Measurements from ENCODE around the gene SH3BGRL2. TPM values are rescaled to one million over a fixed set of nuclear protein-coding genes. Genes with fewer than 3 reads are reported as not detected.
"Not testable (repeated sequence)": the region's sequence is repeated elsewhere in the genome, so short reads cannot be mapped to it uniquely, and the experiment has no call there.

Gene SH3BGRL2
- polyA plus RNA-seq, 3 donors, result 28.1 to 33.5 (median 30.5) TPM

DNA sequence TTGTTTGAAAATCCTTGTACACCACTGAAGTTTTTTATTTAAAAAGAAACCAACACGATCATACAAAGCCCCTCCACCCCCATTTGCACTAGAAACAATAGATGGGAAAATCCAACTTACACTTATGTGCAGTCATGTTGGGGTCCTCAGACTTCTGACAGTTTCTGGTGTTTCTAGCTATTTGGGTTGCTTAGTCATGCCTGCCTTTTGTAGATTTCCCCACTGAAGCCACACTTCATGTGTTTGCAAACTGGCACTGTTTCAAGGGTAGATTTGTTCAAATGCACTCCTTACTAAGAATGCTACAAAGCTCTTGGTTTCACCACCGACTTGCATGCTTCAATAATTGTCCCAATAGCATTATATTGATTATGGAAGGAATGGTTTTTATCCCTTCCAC lies 1.5 kb downstream of the SH3BGRL2 start:
- no peak for DNase-seq (ENCODE audit: extremely low read depth in 1 of 11, low read depth in 9 of 11, low spot score in 4 of 11)

DNA sequence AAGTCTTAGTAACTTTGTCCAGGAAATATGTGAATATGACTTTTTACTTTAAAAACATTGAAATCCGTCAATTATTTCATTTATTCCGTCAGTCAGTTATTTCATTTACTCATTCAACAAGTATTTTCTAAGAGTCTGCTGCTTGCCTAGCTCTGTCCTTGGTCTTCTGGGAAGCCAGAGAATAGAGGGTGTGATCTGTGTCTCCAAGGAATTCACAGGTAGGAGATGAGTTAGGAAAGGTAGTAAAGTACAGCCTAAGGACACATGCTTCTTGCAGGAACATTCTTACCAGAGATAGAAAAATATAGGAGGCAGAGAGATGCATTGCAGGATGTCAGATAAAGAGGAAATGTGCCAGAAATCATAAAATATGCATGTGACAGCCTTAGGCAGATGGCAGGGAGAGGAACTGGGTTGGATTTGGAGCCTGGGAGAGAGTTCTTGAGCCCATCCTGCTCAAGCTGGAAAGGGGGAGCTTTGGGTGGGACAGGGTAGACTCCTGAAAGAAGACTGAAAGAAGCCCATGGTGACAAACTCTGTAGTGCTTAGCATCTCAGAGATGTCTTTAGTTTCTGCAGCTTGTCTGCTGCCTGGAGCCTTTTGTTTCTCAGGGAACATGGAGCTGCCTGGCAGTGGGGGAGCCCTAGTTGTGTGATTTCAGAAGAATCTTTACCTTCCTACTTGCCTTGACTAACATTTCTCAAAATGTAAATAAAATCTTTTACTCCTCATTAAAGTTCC lies 3.5 kb downstream of the SH3BGRL2 start:
- DNase-seq (ENCODE audit: extremely low read depth in 1 of 11, low read depth in 9 of 11, low spot score in 4 of 11), result no peak

DNA sequence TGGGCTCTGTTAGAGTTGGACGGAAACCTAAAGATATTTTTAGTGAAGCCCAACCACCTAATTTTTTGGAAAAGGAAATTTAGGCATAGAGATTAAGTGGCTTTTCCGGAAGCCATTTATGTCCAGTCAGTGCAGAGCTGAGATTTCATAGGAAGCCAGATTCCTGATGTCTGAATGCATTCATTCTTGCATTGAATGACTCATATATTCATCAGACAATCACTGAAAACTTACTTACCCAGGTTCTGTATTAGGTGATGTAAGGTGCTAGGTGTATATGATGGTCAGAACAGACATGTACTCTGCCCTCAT lies 4.1 kb downstream of the SH3BGRL2 start:
- DNase-seq (ENCODE audit: extremely low read depth in 1 of 11, low read depth in 9 of 11, low spot score in 4 of 11), result no peak

DNA sequence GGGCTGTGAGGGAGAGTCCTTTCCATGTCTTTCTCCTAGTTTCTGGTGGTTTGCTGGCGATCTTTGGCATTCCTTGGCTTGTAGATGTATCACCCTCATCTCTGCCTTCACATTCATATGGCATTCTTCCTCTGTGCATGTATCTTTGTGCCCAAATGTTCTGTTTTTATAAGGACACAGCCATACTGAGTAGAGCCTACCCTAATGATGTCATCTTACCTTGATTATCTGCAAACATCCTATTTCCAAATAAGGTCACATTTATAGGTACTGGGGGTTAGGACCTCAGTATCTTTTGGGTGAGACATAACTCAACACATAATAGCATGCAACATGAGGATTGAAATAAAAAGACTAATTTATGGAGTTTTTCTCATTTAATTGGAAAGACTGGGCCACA lies 5.5 kb downstream of the SH3BGRL2 start:
- no peak for DNase-seq (ENCODE audit: extremely low read depth in 1 of 11, low read depth in 9 of 11, low spot score in 4 of 11)

DNA sequence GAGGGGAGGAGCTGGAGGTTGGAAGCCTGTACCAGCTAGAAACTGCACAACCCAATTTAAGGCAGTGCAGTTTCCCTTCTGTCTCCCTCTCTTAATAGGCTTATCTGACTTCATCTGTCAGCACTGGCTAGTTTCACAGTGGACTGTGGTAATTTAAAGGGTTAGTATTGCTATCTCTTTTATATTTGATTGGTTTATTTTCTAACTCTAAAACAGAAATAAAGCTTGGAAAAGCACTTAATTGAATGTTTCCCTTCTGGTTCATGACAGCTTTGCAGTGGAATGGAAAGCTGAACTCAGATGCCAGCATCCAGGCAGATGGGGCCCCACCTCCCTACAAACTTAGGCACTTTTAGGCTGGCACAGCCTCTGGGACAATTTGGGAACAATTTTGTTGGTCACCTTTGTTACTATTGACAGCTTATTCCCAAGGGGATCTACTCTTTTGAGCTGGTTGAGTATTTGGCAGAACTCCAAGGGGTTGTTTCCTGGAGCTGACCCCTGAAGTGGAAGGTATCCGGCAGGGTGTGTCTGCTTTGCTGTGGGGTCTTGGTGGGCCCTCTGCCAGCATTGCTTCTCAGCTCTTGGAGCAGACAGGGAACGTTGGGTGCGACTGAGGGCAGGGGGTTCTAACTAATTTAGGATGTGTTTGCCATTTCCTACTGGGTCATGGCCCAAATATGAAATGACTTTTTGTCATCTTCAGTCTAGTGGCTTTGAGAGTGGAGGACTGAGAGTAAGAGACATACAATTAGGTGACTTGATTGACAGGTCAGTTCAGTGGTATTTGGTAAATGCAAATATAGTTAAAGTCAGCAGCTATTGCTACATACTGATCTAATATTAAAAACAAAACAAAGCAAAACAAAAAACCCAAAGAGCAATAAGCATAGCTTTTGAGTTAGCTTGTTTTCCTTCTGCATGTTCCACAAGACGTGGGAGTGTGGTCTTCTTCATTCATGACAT lies 9.3 kb downstream of the SH3BGRL2 start:
- no peak for DNase-seq (ENCODE audit: extremely low read depth in 1 of 11, low read depth in 9 of 11, low spot score in 4 of 11)

DNA sequence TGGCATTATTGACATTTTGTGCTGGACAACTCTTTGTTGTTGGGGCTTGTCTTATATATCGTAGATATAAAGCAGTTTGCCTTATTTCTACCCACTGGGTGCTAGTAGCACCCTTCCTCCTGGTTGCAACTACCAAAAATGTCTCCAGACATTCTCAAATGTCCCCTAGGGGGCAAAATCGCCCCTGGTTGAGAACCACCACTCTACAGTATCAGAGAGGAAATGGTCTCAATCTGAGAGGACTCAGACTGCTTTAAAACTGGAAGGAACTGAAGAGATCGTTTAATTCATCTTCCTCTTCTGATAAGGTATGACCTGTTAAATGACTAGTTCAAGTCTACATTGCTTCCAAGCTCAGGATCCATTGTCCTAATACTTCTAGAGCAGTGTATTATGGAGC lies 14.9 kb downstream of the SH3BGRL2 start:
- no peak for DNase-seq (ENCODE audit: extremely low read depth in 1 of 11, low read depth in 9 of 11, low spot score in 4 of 11)

DNA sequence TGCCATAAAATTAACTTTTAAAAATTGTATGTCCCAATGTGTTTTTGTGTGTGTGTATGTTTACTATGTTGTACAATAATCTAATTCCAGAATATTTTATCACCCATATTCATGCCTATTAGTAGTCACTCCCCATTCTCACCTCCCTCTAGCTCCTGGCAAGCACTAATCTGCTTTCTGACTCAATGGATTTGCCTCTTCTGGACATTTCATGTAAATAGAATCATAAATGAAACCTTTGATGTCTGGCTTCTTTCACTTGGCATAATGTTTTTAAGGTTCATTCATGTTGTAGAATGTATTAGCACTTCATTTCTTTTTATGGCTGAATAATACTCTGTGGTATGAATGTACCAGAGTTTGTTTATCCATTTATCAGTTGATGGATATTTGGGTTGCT lies 15.4 kb downstream of the SH3BGRL2 start:
- no peak for DNase-seq (ENCODE audit: extremely low read depth in 1 of 11, low read depth in 9 of 11, low spot score in 4 of 11)

DNA sequence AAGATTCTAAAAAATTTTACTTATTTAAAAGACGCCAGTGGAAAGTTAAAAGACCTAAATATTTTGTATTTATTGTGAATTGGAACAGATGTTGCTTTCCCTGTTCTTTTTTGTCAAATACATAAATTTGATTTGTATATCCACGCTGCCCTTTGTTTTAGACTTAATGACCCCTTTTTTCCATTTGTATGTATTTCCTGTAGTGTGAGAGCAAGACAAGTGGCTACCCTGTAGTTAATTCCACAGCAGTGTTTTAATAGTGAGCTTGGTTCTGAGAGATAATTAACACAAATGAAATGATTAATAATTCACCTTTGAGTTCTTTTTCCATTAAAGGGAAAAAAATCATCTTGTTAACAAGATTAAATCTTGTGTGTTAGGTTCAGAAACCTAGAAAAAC lies 16.6 kb downstream of the SH3BGRL2 start:
- DNase-seq (ENCODE audit: extremely low read depth in 1 of 11, low read depth in 9 of 11, low spot score in 4 of 11), result no peak

DNA sequence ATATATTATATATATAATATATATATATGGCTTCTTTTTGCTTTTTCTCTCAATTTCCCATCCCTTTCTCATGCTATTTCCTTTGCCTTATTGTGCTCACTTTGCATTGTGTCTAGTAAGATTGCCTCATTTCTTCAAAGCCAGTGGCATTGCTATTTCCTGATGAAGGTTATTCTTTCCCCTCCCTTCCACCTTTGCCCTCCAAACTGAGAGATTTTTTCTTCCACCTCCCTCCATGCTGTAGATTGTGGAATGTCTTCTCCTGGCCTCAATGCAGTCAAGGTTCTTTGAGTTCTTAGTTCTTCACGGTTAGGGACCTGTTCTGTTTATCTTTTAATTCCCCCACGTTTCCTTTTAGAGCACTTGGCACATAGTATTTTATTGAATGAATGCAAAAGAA lies 17.2 kb downstream of the SH3BGRL2 start:
- no peak for DNase-seq (ENCODE audit: extremely low read depth in 1 of 11, low read depth in 9 of 11, low spot score in 4 of 11)

DNA sequence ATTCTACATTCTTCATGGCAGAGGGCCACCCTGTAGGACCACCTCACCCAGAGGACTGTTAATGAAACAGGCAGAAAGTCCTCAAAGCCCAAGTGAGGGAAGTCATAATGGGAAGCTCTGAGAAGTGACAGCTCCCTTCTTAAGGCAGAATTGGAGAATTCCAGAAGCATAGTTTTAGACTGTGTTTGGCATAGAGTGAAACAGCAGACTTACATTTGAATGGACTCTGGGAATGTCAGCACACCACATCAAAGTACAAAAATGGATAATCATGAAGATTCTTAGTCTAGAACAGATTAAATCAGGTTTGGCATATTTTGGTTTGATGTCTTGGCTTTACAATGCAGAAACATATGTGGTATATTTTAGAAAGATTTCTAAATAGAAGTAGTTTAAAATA lies 17.9 kb downstream of the SH3BGRL2 start:
- DNase-seq (ENCODE audit: extremely low read depth in 1 of 11, low read depth in 9 of 11, low spot score in 4 of 11), result no peak

DNA sequence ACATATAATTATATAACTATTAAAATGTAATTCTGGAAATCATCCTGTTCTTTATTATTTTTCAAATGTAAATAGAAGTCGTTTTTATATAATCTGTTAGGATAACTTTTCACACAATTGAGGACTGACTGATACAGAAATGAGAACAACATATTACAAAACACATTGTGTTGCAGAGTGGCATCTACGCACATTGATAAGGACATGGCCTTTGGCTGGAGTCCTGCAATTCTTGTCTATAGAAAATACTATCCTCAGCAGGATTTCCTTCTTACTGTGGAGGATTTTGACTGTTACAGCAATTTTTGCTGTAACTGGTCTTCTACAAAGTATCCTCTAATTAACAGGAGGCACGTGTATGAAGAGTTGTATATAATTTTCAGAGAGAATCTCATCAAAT lies 19.8 kb downstream of the SH3BGRL2 start:
- no peak for DNase-seq (ENCODE audit: extremely low read depth in 1 of 11, low read depth in 9 of 11, low spot score in 4 of 11)

DNA sequence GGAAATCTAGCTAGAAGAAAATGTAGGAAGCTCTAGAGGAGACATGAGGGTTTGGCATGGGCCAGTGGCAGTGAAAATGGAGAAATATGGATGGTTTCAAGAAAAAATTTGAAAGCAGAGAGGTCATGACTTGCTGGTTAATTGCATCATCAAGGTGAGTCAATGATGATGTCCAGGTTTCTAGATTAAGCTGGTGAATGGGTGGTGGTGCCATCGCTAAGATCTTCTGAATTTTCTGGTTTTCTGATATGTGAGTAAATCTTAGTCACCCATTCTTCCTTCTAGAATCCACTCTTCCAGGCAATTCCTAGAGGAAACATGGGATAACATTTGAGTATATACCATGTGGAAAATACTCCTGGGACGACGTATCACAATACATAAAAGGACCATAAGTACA lies 25.0 kb downstream of the SH3BGRL2 start:
- DNase-seq (ENCODE audit: extremely low read depth in 1 of 11, low read depth in 9 of 11, low spot score in 4 of 11), result no peak

DNA sequence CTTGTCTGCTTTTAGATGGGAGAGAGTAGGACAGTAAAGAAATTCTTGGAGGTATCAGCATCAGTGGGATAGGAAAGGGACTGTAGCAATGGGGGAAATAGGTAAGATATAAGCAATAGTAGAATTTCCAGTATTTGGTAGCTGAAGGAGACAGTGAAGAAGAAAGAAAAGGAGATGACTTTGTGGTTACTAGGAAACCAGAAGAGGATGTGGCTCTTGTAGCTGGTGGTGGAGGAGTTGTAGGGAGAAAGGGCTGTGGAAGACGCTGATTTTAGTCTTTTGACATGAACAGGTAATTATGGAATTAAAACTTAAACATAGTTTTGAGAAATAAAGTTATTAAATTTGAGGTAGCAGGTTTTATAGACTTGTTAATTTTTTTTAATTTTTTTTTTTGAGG lies 26.1 kb downstream of the SH3BGRL2 start:
- no peak for DNase-seq (ENCODE audit: extremely low read depth in 1 of 11, low read depth in 9 of 11, low spot score in 4 of 11)

DNA sequence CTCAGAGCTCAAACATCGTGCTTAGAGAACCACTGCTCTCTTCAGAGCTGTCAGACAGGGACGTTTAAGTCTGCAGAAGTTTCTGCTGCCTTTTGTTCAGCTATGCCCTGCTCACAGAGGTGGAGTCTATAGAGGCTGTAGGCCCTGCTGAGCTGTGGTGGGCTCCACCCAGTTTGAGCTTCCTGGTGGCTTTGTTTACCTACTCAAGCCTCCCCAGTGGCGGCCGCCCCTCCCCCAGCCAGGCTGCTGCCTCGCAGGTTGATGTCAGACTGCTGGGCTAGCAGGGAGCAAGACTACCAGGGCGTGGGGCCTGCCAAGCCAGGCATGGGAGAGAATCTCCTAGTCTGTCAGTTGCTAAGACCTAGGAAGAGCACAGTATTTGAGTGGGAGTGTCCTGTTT lies 32.5 kb downstream of the SH3BGRL2 start:
- DNase-seq (ENCODE audit: extremely low read depth in 1 of 11, low read depth in 9 of 11, low spot score in 4 of 11), result not testable (repeated sequence)

DNA sequence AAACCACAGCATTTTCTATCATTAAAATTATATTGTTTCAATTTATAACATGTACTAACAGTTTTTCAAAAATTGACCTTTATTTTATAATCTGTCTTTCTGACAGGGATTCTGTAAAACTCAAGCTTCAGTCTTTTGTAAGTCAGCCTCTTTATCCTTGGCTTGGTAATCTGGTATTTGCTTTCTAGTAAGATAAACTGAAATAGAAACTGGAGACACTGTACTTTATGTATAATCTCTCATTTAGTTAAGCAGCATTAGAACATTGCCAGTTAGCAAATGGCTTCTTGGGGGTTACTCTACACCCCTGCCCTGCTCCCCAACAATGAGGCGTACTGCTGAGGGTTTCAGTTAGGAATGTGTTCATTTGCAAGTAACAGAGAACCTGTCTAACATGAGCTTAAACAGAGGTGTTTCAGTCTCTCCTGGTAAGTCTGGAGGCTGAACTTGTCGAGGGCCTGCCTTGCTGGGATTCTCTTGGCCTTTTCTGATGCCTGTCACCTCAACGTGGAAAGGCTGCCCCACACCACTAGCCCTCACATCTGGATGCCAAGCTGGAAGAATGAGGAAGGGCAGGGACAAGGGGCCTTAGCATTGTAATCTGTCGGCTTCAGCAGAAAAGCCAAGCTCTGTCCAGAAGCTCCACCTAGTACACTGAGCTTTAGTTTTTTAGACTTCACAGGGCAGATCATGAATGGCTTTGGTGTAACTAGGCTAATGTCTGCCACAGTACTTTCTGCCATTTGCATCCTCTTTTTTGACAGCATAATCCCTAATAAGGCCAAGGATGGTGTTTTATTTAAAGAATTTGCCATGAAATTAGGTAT lies 34.8 kb downstream of the SH3BGRL2 start:
- no peak for DNase-seq (ENCODE audit: extremely low read depth in 1 of 11, low read depth in 9 of 11, low spot score in 4 of 11)

DNA sequence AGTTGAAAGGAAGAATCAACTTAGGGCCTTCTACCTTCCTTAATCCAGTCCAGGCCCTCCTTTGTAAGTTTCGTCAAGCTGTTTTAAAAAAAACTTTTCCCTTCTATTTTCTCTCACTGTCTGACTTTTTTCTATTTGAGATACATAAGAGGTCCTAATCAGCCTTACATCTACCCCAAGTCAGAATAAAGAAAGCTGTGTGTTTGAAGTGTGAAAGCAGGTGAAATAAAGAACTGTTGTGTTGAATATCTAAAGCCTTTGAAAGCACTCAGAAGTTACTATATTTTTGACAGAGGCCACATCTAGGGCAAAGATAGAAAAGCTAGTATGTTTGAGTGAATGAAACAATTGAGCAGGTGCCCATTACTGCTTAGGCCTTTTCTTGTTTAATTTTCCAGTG lies 35.5 kb downstream of the SH3BGRL2 start:
- DNase-seq (ENCODE audit: extremely low read depth in 1 of 11, low read depth in 9 of 11, low spot score in 4 of 11), result no peak

DNA sequence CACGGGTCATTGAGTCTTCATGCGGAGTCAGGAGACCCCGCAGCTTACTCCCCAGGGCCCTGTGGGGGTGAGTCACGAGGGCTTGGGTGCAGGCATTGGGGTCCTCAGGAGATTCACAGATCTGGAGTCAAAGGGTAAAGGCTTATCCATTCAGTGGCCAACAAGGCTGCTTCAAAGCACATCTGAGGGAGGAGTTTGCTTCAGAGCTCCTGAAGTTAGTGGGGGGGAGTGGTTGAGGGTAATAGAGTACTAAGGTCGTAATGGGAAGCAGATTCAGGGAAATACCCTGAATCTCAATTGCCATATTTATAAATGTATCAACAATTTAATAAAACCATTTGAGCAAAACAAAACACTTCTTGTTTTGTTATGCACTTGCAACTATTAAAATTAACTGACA lies 37.3 kb downstream of the SH3BGRL2 start:
- DNase-seq (ENCODE audit: extremely low read depth in 1 of 11, low read depth in 9 of 11, low spot score in 4 of 11), result no peak

DNA sequence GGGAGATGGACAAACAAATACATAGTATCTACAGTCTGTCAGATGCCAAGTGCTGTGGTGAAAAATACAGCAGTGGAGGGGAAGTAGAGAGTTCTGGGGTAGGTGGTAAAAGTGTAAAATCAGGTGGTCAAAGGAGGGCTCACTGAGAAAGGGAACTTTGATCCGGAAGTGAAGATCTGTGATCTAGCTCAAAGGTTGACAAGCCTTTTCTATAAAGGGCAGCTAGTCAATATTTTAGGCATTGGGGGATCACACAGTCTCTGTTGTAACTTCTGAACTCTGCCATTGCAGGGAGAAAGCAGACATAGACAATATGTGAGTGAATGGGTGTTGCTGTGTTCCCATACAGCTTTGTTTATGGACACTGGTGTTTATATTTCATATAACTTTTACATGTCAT lies 38.6 kb downstream of the SH3BGRL2 start:
- DNase-seq (ENCODE audit: extremely low read depth in 1 of 11, low read depth in 9 of 11, low spot score in 4 of 11), result no peak

DNA sequence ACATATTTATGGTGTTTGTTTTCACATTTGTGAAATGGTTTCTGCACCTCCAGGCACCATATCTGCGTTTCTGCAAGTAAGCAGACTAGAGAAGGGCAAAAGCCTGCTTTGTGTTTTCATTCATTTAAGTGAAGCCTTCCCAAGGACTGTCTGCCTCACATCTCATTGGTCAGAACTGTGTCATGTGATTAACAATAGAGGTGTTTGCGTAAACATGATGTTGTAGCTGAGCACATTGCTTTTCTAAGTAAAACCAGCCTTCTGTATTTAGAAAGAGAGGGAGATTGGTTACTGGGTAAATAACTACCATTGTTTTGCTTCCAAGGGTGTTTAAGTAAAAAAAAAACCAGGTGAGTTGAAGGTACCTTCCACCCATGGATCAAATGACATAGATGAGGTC lies 39.7 kb downstream of the SH3BGRL2 start:
- DNase-seq (ENCODE audit: extremely low read depth in 1 of 11, low read depth in 9 of 11, low spot score in 4 of 11), result no peak
